CD4-positive, CD25-positive, alpha-beta regulatory T cell (primary cell): ENCODE results near the gene DUS1L. TPM values are rescaled to one million over a fixed set of nuclear protein-coding genes. Genes with fewer than 3 reads are reported as not detected.

Source experiments
- ATAC-seq, 2 donors: fragments of 150-1000 bp; cut with Tn5 transposase; one replicate each; pipeline ENCODE4 v1.10.0; 2021; ENCODE audit warnings: low read depth in 2 of 2, moderate number of reproducible peaks in 2 of 2, moderate library complexity in 1 of 2
- DNase-seq, 3 donors: peaks; one replicate each; pipeline versions ENCODE4 v3.0.0 to v3.0.0-alpha.2; 2012 to 2022; ENCODE audit warnings: mixed read lengths in 1 of 3
- H3K27ac ChIP-seq: one replicate; pipeline ENCODE4 v1.7.0; 2013; ENCODE audit warnings: mild to moderate bottlenecking, low read length; ENCODE audit not compliant: insufficient read depth, poor library complexity, severe bottlenecking
- H3K27me3 ChIP-seq: one replicate; pipeline ENCODE4 v1.7.0; 2013; ENCODE audit warnings: low read length; ENCODE audit not compliant: control insufficient read depth, insufficient read depth
- H3K36me3 ChIP-seq: one replicate; pipeline ENCODE4 v1.7.0; 2013; ENCODE audit warnings: mild to moderate bottlenecking, low read length, moderate library complexity; ENCODE audit not compliant: control insufficient read depth, insufficient read depth
- H3K4me1 ChIP-seq: 2 replicates; pipeline ENCODE4 v1.7.0; 2013; ENCODE audit warnings: mild to moderate bottlenecking, low read length; ENCODE audit not compliant: insufficient read depth, control insufficient read depth, poor library complexity, severe bottlenecking
- H3K4me3 ChIP-seq: one replicate; pipeline ENCODE4 v1.7.0; 2013; ENCODE audit warnings: low read depth, mild to moderate bottlenecking, low read length, moderate library complexity
- H3K9me3 ChIP-seq, 2 experiments: 1 replicate in 1 of 2; 2 replicates in 1 of 2; pipeline ENCODE4 v1.7.0; 2013; ENCODE audit warnings: low read length in 2 of 2, mild to moderate bottlenecking in 1 of 2, moderate library complexity in 1 of 2; ENCODE audit not compliant: control insufficient read depth in 2 of 2
- H3K27ac Mint-ChIP-seq, 3 donors: one replicate each; pipeline ENCODE4 v1.8.0; 2020 to 2022; ENCODE audit warnings: mild to moderate bottlenecking in 3 of 3, mixed read lengths in 3 of 3, moderate library complexity in 2 of 3
- H3K27me3 Mint-ChIP-seq: one replicate; pipeline ENCODE4 v1.8.0; 2022; ENCODE audit warnings: mild to moderate bottlenecking, mixed read lengths
- H3K36me3 Mint-ChIP-seq: one replicate; pipeline ENCODE4 v1.8.0; 2020; ENCODE audit warnings: mixed read lengths
- H3K4me1 Mint-ChIP-seq, 4 donors: one replicate each; pipeline ENCODE4 v1.8.0; 2020 to 2022; ENCODE audit warnings: mixed read lengths in 4 of 4, mild to moderate bottlenecking in 1 of 4
- H3K4me3 Mint-ChIP-seq, 4 donors: one replicate each; pipeline ENCODE4 v1.8.0; 2020 to 2022; ENCODE audit warnings: mild to moderate bottlenecking in 4 of 4, mixed read lengths in 4 of 4, moderate library complexity in 3 of 4
- H3K9me3 Mint-ChIP-seq, 7 donors: one replicate each; pipeline ENCODE4 v1.8.0; 2020 to 2022; ENCODE audit warnings: mixed read lengths in 7 of 7, mild to moderate bottlenecking in 3 of 7, moderate library complexity in 2 of 7
- polyA plus RNA-seq, 4 donors: library from polyadenylated mRNA; unstranded; fragments of 300-500 nt; fragmentation: Illumina TruSeq; gene quantifications; one replicate each; pipeline ENCODE4 v1.2.3, GENCODE V29; 2021
- total RNA-seq: library from RNA; stranded (reverse); gene quantifications from one replicate; pipeline ENCODE4 v1.2.3, GENCODE V29; 2022

DUS1L gene
- total and polyA plus RNA-seq, 5 donors from 2014 or later: 49.3 to 128 (median 69.5) TPM

DNA sequence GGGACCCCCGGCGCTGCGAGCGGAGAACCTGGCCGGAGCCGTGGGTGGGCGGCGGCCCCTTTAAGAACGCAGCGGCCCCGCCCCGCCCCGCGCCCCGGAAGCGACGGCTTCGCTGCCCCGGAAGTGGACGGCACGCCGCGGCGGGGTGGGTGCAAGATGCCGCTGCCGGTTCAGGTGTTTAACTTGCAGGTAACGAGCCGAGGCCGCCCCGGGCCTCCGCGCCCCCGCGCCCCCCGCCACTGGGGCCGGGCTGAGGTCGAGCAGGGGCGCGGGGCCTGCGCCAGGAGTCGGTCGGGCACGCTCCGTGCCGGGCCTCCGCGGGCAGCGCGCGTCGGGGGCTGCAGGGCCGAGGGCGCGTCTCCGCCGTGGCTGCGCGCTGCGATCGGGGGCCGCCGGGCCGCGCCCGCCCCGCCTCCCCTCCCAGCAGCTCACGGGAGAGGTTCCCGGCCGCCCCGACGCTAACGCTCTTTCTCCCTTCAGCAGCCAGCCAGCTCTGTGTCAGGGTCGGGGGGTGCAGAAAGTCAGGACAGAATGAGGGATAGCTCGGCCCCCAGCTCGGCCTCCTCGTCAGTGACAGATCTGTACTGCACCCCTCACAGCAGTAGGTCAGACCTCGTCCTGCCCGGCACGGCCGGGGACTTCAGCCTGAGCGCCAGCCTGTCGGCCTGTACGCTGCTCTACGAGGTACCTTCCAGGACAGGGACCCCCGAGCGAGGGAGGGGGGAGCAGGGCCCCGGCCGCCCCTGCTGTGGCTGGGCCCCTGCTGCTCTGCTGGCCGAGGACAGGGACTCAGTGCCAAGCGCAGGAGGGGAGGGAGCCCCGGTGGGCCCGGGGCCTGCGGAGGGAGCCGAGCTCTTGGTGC is 13.6 kb downstream of the DUS1L start, which contains the start of the genes GPS1 and RFNG:
GPS1 (plus strand) TSS at position 123 of the 862 bp plus-strand sequence; CDS start at position 157, 34 bp downstream.
RFNG (minus strand) TSS at position 36 of the 862 bp plus-strand sequence. CDS start 45 bp downstream, outside the sequence.
- H3K36me3 Mint-ChIP-seq: peaks cover 7% of the 10 kb centered on the region
- H3K9me3 Mint-ChIP-seq: no peaks in the 10 kb centered on the region
- H3K27ac Mint-ChIP-seq: peak within 1 kb of the TSS; percentile 75 to 92 (median 86)
- Histone ChIP-seq H3K27ac (no peak within 1 kb of the TSS), H3K9me3 (no peaks in the 10 kb centered on the region), H3K4me3 (peak within 1 kb of the TSS; percentile 44), H3K27me3 (no peaks in the 10 kb centered on the region), H3K36me3 (peaks cover 15% of the 10 kb centered on the region), H3K4me1 (peaks cover 23% of the 10 kb centered on the region)
- H3K4me1 Mint-ChIP-seq: peaks cover 0 to 27% (median 6%) of the 10 kb centered on the region in 4 donors
- no peaks in the 10 kb centered on the region for H3K27me3 Mint-ChIP-seq
- H3K4me3 Mint-ChIP-seq: peak within 1 kb of the TSS; percentile 47 to 86 (median 84)
- DNase-seq (peak; percentile 76 to 89 (median 78)), ATAC-seq (peak; percentile 83 to 89)

DNA sequence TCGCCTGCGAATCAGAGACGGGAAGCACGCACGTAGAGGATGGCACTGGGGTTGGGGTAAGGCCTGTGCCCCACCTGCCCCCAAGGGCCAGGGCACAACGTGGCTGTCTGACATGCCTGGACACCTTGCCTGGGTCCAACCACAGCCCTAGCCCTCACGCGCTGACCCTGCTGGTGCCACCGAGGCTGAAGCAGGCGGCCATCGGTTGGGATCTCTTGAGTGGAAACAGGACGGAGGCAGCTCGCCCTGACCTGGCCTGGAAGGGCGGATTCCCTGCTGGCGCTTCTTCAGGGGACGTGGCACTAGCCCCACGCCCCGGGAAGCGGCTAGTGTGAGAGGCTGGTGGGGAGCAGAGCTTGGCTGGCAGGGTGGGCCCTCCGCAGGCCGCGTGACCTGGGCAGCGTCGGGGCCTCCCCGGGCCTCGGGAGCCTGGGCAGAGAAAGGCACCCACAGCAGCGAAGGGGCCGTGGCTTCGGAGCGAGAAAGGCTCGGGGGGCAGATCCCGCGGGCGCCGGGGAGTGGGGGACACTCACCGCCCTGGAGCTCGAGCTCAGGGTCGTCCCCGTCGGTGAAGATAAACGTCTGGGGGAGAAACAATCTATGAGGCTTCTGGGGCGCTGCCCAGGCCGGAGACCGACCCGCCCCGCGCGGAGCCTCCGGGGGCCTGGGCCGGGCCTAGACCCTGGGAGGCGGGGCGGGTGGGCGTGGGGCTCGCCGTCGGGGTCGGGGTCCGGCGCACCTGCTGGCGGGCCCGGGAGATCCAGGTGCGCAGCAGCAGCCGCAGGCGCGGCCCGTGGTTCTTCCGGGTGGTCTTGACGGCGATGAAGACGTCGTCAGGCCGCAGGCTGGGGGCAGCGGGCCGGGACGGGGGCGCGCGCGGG is 14.6 kb downstream of the DUS1L start:
- H3K36me3 Mint-ChIP-seq: peaks cover 7% of the 10 kb centered on the region
- peak overlapping the region in 2 of 3 donors; percentile 75 to 86 for H3K27ac Mint-ChIP-seq
- H3K27me3 Mint-ChIP-seq: no peaks in the 10 kb centered on the region
- Histone ChIP-seq H3K9me3 (no peaks in the 10 kb centered on the region), H3K4me3 (no peak overlapping the region), H3K27me3 (no peaks in the 10 kb centered on the region), H3K27ac (no peak overlapping the region), H3K4me1 (peaks cover 23% of the 10 kb centered on the region), H3K36me3 (peaks cover 15% of the 10 kb centered on the region)
- peak overlapping the region; percentile 47 to 85 (median 83) for H3K4me3 Mint-ChIP-seq
- peak in 1 of 2 donors; percentile 12 for ATAC-seq
- peaks cover 0 to 27% (median 6%) of the 10 kb centered on the region in 4 donors for H3K4me1 Mint-ChIP-seq
- H3K9me3 Mint-ChIP-seq: no peaks in the 10 kb centered on the region
- DNase-seq: no peak

GRCh38 chr17:82050152-82050760 is 15.3 kb downstream of the DUS1L start:
- Histone ChIP-seq H3K36me3 (peaks cover 10% of the 10 kb centered on the region), H3K27me3 (no peaks in the 10 kb centered on the region), H3K4me1 (peaks cover 23% of the 10 kb centered on the region), H3K9me3 (no peaks in the 10 kb centered on the region), H3K27ac (no peak overlapping the region), H3K4me3 (no peak overlapping the region)
- Mint-ChIP-seq H3K27ac (peak overlapping the region in 2 of 3 donors; percentile 51 to 75), H3K4me1 (peaks cover 0 to 27% (median 6%) of the 10 kb centered on the region in 4 donors), H3K36me3 (peaks cover 7% of the 10 kb centered on the region), H3K4me3 (peak overlapping the region; percentile 47 to 85 (median 83)), H3K27me3 (no peaks in the 10 kb centered on the region), H3K9me3 (peaks cover 0 to 1% (median 0%) of the 10 kb centered on the region in 7 donors)
- no peak for DNase-seq
- no peak for ATAC-seq

GRCh38 chr17:82049521-82049971 is 16.1 kb downstream of the DUS1L start:
- peaks cover 4% of the 10 kb centered on the region for H3K36me3 ChIP-seq
- H3K9me3 ChIP-seq: no peaks in the 10 kb centered on the region
- ATAC-seq: no peak
- Mint-ChIP-seq H3K9me3 (peaks cover 0 to 1% (median 0%) of the 10 kb centered on the region in 7 donors), H3K27me3 (no peaks in the 10 kb centered on the region), H3K36me3 (peaks cover 7% of the 10 kb centered on the region), H3K4me3 (peak overlapping the region in 2 of 4 donors; percentile 47 to 84), H3K4me1 (peaks cover 0 to 24% (median 6%) of the 10 kb centered on the region in 4 donors), H3K27ac (no peak overlapping the region)
- H3K27me3 ChIP-seq: no peaks in the 10 kb centered on the region
- no peak overlapping the region for H3K27ac ChIP-seq
- no peak overlapping the region for H3K4me3 ChIP-seq
- DNase-seq: no peak
- H3K4me1 ChIP-seq: peaks cover 23% of the 10 kb centered on the region

- Mint-ChIP-seq H3K4me3 (peak overlapping the region in 1 of 4 donors; percentile 11), H3K27me3 (no peaks in the 10 kb centered on the region), H3K4me1 (peaks cover 0 to 24% (median 6%) of the 10 kb centered on the region in 4 donors), H3K27ac (no peak overlapping the region), H3K36me3 (peaks cover 7% of the 10 kb centered on the region), H3K9me3 (peaks cover 0 to 1% (median 0%) of the 10 kb centered on the region in 7 donors)
- no peak overlapping the region for H3K4me3 ChIP-seq
- DNase-seq: no peak
- peaks cover 23% of the 10 kb centered on the region for H3K4me1 ChIP-seq
- no peaks in the 10 kb centered on the region for H3K9me3 ChIP-seq
- ATAC-seq: no peak
- no peaks in the 10 kb centered on the region for H3K27me3 ChIP-seq
- H3K27ac ChIP-seq: no peak overlapping the region
- peaks cover 4% of the 10 kb centered on the region for H3K36me3 ChIP-seq
Observed at GRCh38 chr17:82049106-82049505, 16.5 kb downstream of the DUS1L start.

DNA sequence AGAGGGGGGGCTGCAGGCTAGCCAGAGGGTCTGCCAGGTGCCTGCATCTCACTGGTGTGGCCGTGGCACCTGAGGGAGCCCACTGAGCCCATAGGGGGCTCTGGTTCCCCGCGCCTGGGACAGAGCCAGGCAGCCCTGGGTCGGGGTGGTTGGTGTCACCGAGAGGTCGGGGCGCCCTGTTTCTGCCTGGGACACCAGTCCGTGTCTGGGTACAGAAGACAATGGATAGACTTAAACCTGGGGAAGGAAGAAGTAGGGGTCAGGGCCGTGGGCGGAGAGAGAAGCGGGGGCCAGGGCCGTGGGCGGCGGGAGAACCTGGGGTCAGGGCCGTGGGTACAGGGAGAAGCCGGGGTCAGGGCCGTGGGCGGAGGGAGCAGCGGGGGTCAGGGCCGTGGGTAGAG is 17.0 kb downstream of the DUS1L start:
- no peak overlapping the region for H3K27ac Mint-ChIP-seq
- Histone ChIP-seq H3K27ac (no peak overlapping the region), H3K4me3 (no peak overlapping the region), H3K27me3 (no peaks in the 10 kb centered on the region), H3K9me3 (no peaks in the 10 kb centered on the region), H3K4me1 (peaks cover 20% of the 10 kb centered on the region), H3K36me3 (no peaks in the 10 kb centered on the region)
- ATAC-seq: no peak
- DNase-seq: no peak
- H3K27me3 Mint-ChIP-seq: no peaks in the 10 kb centered on the region
- peaks cover 0 to 24% (median 6%) of the 10 kb centered on the region in 4 donors for H3K4me1 Mint-ChIP-seq
- H3K9me3 Mint-ChIP-seq: peaks cover 0 to 1% (median 0%) of the 10 kb centered on the region in 7 donors
- H3K36me3 Mint-ChIP-seq: peaks cover 7% of the 10 kb centered on the region
- peak overlapping the region in 1 of 4 donors; percentile 52 for H3K4me3 Mint-ChIP-seq
